Measurements from ENCODE around the gene QSOX1.

- no peak for TF ChIP-seq CTCF (conservative IDR thresholded peaks at IDR 0.05; ENCODE audit: low read depth, low read length)
- no peak for TF ChIP-seq POLR2A (IDR thresholded peaks at IDR 0.05; ENCODE audit: low read depth, low read length)
- TF ChIP-seq RAD21 (IDR thresholded peaks at IDR 0.05; ENCODE audit: low read length), result no peak
- no peak for TF ChIP-seq CEBPB (IDR thresholded peaks at IDR 0.05; ENCODE audit: low read depth, low read length)
- TF ChIP-seq NFE2L2 (IDR thresholded peaks at IDR 0.05; ENCODE audit: low read depth, low read length), result no peak
- TF ChIP-seq FOS (IDR thresholded peaks at IDR 0.05; ENCODE audit: low read depth, low read length), result no peak
These were observed 21.5 kb upstream of the QSOX1 start for GRCh38 chr1:180133193-180133592.
